Testis (tissue), 3 donors: ENCODE measurements around the gene COQ2. TPM values are rescaled to one million over a fixed set of nuclear protein-coding genes. Genes with fewer than 3 reads are reported as not detected.
"Not testable (repeated sequence)": the region's sequence is repeated elsewhere in the genome, so short reads cannot be mapped to it uniquely, and the experiment has no call there.

Experiments used
- DNase-seq: peaks from one replicate; pipeline ENCODE4 v3.0.0-alpha.2; 2019
- H3K27ac ChIP-seq, 2 donors: fragments of 200-600 bp; sonication (generic); one replicate each; pipeline ENCODE4 v1.5.1; 2019
- H3K27me3 ChIP-seq: fragments of 200-600 bp; sonication (generic); one replicate; pipeline ENCODE4 v1.5.1; 2019
- H3K36me3 ChIP-seq: fragments of 200-600 bp; sonication (generic); one replicate; pipeline ENCODE4 v1.5.1; 2017; ENCODE audit warnings: low read depth; ENCODE audit errors: missing control alignments
- H3K4me1 ChIP-seq: fragments of 200-600 bp; sonication (generic); one replicate; pipeline ENCODE4 v1.5.1; 2019
- H3K4me3 ChIP-seq, 2 donors: fragments of 200-600 bp; sonication (generic); one replicate each; pipeline ENCODE4 v1.5.1; 2017 to 2019
- H3K9me3 ChIP-seq: fragments of 200-600 bp; sonication (generic); one replicate; pipeline ENCODE4 v1.5.1; 2017
- CTCF ChIP-seq, 3 experiments: fragments of 450-650 bp in 2 of 3; fragments of 200-600 bp in 1 of 3; sonication (generic) in 1 of 3; IDR thresholded peaks; one replicate each; pipeline ENCODE4 v1.5.1; 2016 to 2019; ENCODE audit warnings: antibody characterized with exemption in 3 of 3, mild to moderate bottlenecking in 2 of 3, moderate library complexity in 1 of 3
- POLR2A ChIP-seq: fragments of 450-650 bp; IDR thresholded peaks from one replicate; pipeline ENCODE4 v1.6.1; 2017; ENCODE audit warnings: antibody characterized with exemption, mild to moderate bottlenecking, moderate library complexity
- WGBS, 2 donors: methylation state at CpG; one replicate each; pipeline ENCODE4 v1.1.5; 2018; 5-methylcytosine and 5-hydroxymethylcytosine counted together
- intact Hi-C: fragments of 100-400 bp; cut with DNase I; formaldehyde crosslinking; loops from one replicate; pipeline ENCODE4 v1.15.1; 2023; ENCODE audit warnings: low total_unique reads
- polyA plus RNA-seq: library from polyadenylated mRNA; stranded (reverse); fragments of 350-450 nt; fragmentation: Illumina TruSeq; extraction: RNeasy Lipid Tissue Mini Kit (QIAGEN cat#74804); gene quantifications from one replicate; pipeline ENCODE4 v1.2.3, GENCODE V29; 2014; ENCODE audit warnings: low read depth, low replicate concordance; ENCODE audit not compliant: insufficient read depth
- total RNA-seq, 2 donors: library from RNA; depleted of rRNA; stranded (reverse); fragments of >200 nt; gene quantifications; one replicate each; pipeline ENCODE4 v1.2.3, GENCODE V29; 2016

The COQ2 gene
- total and polyA plus RNA-seq, 3 donors from 2014 or later = 9.5 to 19.4 (median 18.8) TPM

DNA sequence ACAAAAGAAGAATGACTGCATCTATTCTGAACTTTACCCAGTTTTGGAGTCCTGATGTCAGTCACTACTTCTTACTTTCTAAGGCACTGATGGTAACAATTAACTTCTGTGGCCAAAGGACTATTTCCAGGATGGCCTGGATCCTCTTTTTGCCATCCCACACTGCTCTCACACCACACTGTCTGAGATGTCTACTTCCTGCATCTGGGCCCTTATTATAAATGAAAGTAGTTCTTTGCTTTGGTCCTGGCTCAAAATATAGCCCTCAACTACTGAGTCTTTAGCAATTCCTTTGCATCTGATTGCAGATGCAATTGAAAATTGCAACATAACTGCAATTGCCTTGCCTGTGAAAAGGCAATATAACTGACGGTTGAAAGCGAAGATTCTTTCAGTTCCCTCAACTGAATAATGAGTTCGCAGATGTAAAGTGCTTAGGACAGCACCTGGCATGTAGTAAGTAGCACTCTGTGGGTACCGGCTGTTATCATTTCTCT lies 44.2 kb downstream of the COQ2 start:
- 78 to 84% methylated on average over 4 of the region's 4 CpGs for WGBS, 2 donors
- no peaks in the 10 kb centered on the region for H3K27me3 ChIP-seq
- DNase-seq = no peak

GRCh38 chr4:83238393-83239248 lies 46.0 kb downstream of the COQ2 start:
- H3K36me3 ChIP-seq = no peaks in the 10 kb centered on the region
- WGBS, 2 donors = 77 to 90% methylated on average over 4 of the region's 4 CpGs
- H3K4me3 ChIP-seq = no peak overlapping the region
- no peak for DNase-seq
- H3K4me1 ChIP-seq = no peaks in the 10 kb centered on the region
- no peak overlapping the region for H3K27ac ChIP-seq
- no peaks in the 10 kb centered on the region for H3K9me3 ChIP-seq
- H3K27me3 ChIP-seq = no peaks in the 10 kb centered on the region
- TF ChIP-seq POLR2A = no peak
- TF ChIP-seq CTCF (IDR thresholded peaks at IDR 0.05) = no peak
- intact Hi-C loops = no loop called here

More for the DNA sequence above, 44.2 kb downstream of the COQ2 start:
- intact Hi-C loops = no loop called here
- Histone ChIP-seq H3K9me3 (no peaks in the 10 kb centered on the region), H3K4me1 (no peaks in the 10 kb centered on the region), H3K27ac (no peak overlapping the region), H3K4me3 (no peak overlapping the region), H3K36me3 (no peaks in the 10 kb centered on the region)
- TF ChIP-seq CTCF (IDR thresholded peaks at IDR 0.05) = no peak
- no peak for TF ChIP-seq POLR2A

DNA sequence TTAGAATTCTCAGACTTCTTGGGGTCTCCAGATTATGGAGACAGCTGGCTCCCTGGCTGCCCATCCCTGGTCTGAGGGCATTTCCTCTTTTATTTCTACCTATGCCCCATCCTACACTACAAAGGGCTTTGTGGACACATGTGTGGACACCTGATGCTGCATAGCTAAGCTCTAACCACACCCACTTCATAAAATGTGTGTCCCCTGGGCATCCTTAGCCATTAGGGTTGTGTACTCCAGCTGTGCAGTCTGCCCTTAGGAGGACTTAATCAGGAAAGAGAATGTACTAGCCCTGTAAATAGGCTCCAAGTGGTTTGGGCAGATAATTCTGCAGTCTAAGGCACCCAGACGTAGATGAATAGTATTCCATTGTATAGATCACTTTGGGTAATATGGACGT lies 47.0 kb downstream of the COQ2 start:
- no peaks in the 10 kb centered on the region for H3K9me3 ChIP-seq
- H3K27ac ChIP-seq = no peak overlapping the region
- DNase-seq = no peak
- 77 to 83% methylated on average over 2 of the region's 2 CpGs for WGBS, 2 donors
- no peaks in the 10 kb centered on the region for H3K27me3 ChIP-seq
- H3K4me1 ChIP-seq = no peaks in the 10 kb centered on the region
- H3K4me3 ChIP-seq = no peak overlapping the region
- intact Hi-C loops = no loop called here
- TF ChIP-seq CTCF (IDR thresholded peaks at IDR 0.05) (no peak), POLR2A (no peak)
- no peaks in the 10 kb centered on the region for H3K36me3 ChIP-seq

GRCh38 chr4:83235645-83236133 lies 48.9 kb downstream of the COQ2 start:
- H3K36me3 ChIP-seq, intact Hi-C loops, H3K4me3 ChIP-seq, H3K4me1 ChIP-seq, H3K9me3 ChIP-seq, H3K27me3 ChIP-seq, H3K27ac ChIP-seq, DNase-seq: not testable (repeated sequence)
- 84 to 92% methylated on average over 3 of the region's 3 CpGs for WGBS, 2 donors

DNA sequence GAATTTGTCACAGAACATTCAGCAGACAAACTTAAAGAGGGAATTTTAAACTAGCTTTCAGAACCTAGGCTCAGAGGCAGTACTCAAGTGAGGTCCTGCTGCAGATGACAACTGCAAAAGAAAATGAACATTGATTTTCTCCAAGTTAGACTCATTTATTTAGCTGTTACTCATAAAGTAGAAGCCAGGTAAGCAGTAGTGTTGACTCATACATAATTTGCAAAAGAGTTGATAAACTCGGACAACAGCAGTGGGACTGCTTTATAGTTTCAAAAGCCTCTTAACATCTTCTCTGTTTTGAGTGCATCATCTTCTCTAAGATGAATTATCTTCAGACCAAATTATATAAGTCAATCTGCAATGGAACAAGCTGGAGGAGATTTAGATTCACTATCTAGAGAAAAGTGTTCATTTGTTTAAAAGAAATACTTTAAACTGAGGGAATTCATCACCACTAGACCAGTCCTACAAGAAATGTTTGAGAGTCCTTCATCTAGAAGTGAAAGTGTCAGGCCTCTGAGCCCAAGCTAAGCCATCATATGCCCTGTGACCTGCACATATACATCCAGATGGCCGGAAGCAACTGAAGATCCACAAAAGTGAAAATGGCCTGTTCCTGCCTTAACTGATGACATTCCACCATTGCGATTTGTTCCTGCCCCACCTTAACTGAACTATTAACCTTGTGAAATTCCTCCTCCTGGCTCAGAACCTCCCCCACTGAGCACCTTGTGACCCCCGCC lies 49.5 kb downstream of the COQ2 start:
- Histone ChIP-seq H3K9me3 (no peaks in the 10 kb centered on the region), H3K27ac (no peak overlapping the region), H3K27me3 (no peaks in the 10 kb centered on the region), H3K4me3 (no peak overlapping the region), H3K4me1 (no peaks in the 10 kb centered on the region), H3K36me3 (no peaks in the 10 kb centered on the region)
- TF ChIP-seq POLR2A (no peak), CTCF (IDR thresholded peaks at IDR 0.05) (no peak)
- DNase-seq = no peak
- intact Hi-C loops = no loop called here
- 77 to 93% methylated on average over 4 of the region's 4 CpGs for WGBS, 2 donors

GRCh38 chr4:83234387-83234786 lies 50.2 kb downstream of the COQ2 start:
- H3K27me3 ChIP-seq, H3K9me3 ChIP-seq, H3K4me3 ChIP-seq, H3K27ac ChIP-seq, H3K36me3 ChIP-seq, intact Hi-C loops, DNase-seq, H3K4me1 ChIP-seq: not testable (repeated sequence)
- 91 to 95% methylated on average over 3 of the region's 3 CpGs for WGBS, 2 donors
